Sigmoid colon (tissue), 4 donors: ENCODE measurements around the gene RETREG3.

Experiments used
- CTCF ChIP-seq, 4 experiments: fragments of 450-650 bp in 3 of 4; fragments of 200-600 bp in 1 of 4; IDR thresholded peaks; one replicate each; pipeline ENCODE4 v1.5.1; 2016 to 2019; ENCODE audit warnings: antibody characterized with exemption in 4 of 4, mild to moderate bottlenecking in 3 of 4, moderate library complexity in 2 of 4
- EP300 ChIP-seq, 4 donors: sonication (generic); formaldehyde crosslinking; IDR thresholded peaks; one replicate each; pipeline ENCODE4 v1.6.1; 2017; ENCODE audit warnings: antibody characterized with exemption in 4 of 4
- POLR2A ChIP-seq, 2 donors: fragments of 450-650 bp; IDR thresholded peaks; one replicate each; pipeline ENCODE4 v1.6.1; 2016; ENCODE audit warnings: antibody characterized with exemption in 2 of 2, mild to moderate bottlenecking in 2 of 2, moderate library complexity in 2 of 2
- POLR2AphosphoS5 ChIP-seq, 4 donors: sonication (generic); formaldehyde crosslinking; IDR thresholded peaks; one replicate each; pipeline ENCODE4 v1.6.1; 2017; ENCODE audit warnings: antibody characterized with exemption in 4 of 4

DNA sequence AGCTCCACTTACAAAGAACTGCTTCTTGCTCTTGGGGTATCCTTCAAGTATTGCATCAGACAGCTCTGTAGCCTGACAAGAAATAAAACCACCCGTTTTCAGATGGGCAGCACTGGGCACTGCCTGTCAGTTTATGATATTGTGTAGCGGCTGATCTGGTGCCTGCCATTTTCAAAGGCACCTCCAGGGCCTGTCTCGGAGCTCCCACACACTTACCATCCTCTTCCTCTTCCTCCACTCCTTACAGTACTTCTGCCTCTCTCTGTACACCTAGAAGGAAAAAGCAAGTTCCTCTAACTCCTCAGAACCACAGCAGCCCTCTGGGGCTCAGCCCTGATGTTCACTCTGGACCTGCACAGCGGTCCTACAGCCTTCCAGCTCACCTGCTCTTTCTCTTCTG lies 36.1 kb downstream of the RETREG3 start:
- TF ChIP-seq CTCF (IDR thresholded peaks at IDR 0.05): no peak
- TF ChIP-seq POLR2A (IDR thresholded peaks at IDR 0.05): no peak
- no peak for TF ChIP-seq POLR2AphosphoS5 (IDR thresholded peaks at IDR 0.05)
- no peak for TF ChIP-seq EP300 (IDR thresholded peaks at IDR 0.05)
